HG02642 (cell line): ENCODE measurements around the gene CCDC144A.
"Not testable (repeated sequence)": the region's sequence is repeated elsewhere in the genome, so short reads cannot be mapped to it uniquely, and the experiment has no call there.

Source experiments
- ATAC-seq: cut with Tn5 transposase; IDR thresholded peaks from one replicate; pipeline ENCODE4 v1.9.1; 2021; ENCODE audit warnings: mild to moderate bottlenecking; ENCODE audit not compliant: unreplicated experiment, poor library complexity

Gene CCDC144A

DNA sequence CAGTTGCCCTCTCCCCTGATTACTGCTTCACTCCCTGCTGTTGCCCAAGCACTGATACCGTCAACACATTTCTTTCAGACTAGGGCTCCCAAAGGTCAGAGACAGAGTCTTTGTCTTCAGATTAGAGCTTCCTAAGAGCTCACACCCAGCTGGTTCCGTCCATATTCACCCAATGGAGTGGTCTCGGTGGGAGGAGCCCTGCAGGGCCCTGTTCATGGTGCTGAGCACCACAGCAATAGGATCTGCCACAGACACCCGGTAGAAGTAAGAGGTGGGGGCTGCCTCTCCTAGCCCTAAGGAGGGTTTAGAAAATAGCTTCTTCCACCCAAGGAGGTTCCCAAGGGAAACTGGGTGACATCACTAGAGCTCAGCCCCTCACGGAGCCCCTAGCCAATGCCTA, 128.3 kb downstream of the CCDC144A start:
- no peak for ATAC-seq

DNA sequence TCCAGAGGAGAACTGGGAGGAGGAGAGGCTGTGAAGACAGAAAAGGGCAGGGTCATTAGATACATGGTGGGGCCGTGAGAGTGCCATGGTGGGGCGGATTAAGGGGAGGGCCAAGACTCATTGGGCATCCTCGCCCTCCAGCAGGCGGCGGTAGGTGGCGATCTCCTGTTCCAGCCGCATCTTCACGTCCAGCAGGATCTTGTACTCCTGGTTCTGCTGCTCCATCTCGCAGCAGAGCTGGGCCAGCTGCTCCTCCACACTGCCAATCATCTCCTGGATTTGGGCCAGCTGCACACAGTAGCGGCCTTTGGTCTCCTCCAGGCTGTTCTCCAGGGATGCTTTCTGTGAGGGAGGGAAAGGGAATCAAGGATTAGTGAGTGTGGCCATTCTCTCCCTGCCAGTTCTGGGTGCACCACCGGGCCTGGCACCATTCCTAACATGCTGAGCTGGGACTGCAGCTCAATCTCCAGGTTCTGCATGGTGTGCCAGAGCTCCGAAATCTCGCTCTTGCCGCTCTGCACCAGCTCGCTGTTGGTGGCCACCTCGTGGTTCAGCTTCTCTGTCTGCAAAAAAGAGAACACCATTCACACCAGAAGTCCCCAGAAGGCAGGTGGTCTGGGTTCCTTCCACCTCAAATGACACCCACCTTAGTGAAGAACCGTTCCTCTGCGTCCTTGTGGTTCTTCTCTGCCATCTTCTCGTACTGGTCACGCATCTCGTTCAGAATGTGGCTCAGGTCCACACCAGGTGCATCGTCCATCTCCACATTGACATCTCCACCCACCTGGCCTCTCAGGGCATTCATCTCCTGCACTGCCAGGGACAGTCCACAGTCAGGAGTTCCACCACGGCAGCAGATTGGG, 129.0 kb downstream of the CCDC144A start:
- ATAC-seq, result no peak

- ATAC-seq, result no peak
These were observed 130.3 kb downstream of the CCDC144A start for GRCh38 chr17:16820161-16820877.

- ATAC-seq, result no peak
These were observed 131.0 kb downstream of the CCDC144A start for GRCh38 chr17:16820979-16821543.

- ATAC-seq, result not testable (repeated sequence)
These were observed 132.1 kb downstream of the CCDC144A start for GRCh38 chr17:16822133-16822532.

DNA sequence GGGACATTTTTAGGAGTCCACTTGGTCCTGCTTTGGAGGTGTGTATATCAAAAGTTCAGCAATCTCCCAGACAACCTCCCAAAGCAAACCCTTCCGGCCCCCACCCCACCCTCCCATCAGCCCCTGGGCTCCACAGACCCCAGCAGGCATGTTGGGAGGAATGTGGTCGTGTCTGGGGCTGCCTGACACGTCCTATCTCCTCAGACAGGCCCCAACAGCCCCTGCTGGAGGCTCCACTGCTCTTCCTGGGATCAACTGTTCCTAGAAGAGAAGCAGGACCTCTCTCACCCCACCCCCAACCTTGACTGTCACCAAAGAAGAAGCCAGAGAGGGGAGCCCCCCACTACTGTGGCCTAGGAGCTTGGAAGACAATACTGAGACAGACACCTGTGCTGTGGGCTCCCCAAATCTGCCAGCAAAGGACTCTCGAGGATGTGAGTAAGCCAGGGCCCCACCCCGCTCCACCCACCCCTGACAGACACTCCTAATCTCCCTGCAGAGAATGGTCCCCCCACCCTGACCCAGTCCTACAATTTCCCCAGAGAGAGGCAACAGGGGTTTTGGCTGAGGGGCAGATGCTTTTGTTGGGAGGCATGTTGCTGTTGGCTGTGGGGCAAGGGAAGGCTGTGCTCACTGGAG, 133.8 kb downstream of the CCDC144A start:
- not testable (repeated sequence) for ATAC-seq
